PC-3 (cell line): ENCODE measurements around the gene AOPEP. TPM values are rescaled to one million over a fixed set of nuclear protein-coding genes. Genes with fewer than 3 reads are reported as not detected.

Experiments
- ATAC-seq: fragments of 200-7000 bp; cut with Tn5 transposase; 2 replicates; pipeline ENCODE4 v1.9.1; 2020; ENCODE audit warnings: mild to moderate bottlenecking, moderate library complexity
- BruUV-seq: library from RNA; stranded (reverse); fragments of 400-500 nt; replicated peaks from 2 replicates; lab custom pipeline; 2021; lab: Mats Ljungman, UMichigan
- CTCF ChIA-PET: fragments of 300-600 bp; sonication (Branson Sonifier 250); formaldehyde crosslinking; loops from one replicate; lab custom pipeline; 2022; ENCODE audit warnings: antibody characterized with exemption; lab: Charles Lee
- POLR2A ChIA-PET: fragments of 300-600 bp; sonication (Branson Sonifier 250); formaldehyde crosslinking; loops from one replicate; lab custom pipeline; 2022; ENCODE audit warnings: antibody characterized with exemption; ENCODE audit not compliant: unreplicated experiment; lab: Charles Lee
- DNase-seq: peaks from one replicate; pipeline ENCODE4 v3.0.0-alpha.2; 2015
- H2AFZ ChIP-seq: fragments of 300-600 bp; sonication (generic); 2 replicates; pipeline ENCODE4 v1.6.0; 2016; ENCODE audit warnings: antibody characterized with exemption, low read length
- H3F3A ChIP-seq: fragments of 300-600 bp; sonication (generic); one replicate; pipeline ENCODE4 v1.6.0; 2017; ENCODE audit warnings: antibody characterized with exemption, low read length, control low read depth, mild to moderate bottlenecking; ENCODE audit not compliant: unreplicated experiment
- H3K27ac ChIP-seq: fragments of 300-600 bp; sonication (generic); 2 replicates; pipeline ENCODE4 v1.5.1; 2016; ENCODE audit warnings: mild to moderate bottlenecking, low read length
- H3K27me3 ChIP-seq: fragments of 300-600 bp; sonication (generic); 2 replicates; pipeline ENCODE4 v1.6.1; 2016; ENCODE audit warnings: low read length, mixed read lengths
- H3K36me3 ChIP-seq: fragments of 300-600 bp; sonication (generic); 2 replicates; pipeline ENCODE4 v1.6.1; 2016; ENCODE audit warnings: low read depth, mixed run types, low read length, mixed read lengths
- H3K4me1 ChIP-seq: fragments of 300-600 bp; sonication (generic); 2 replicates; pipeline ENCODE4 v1.5.1; 2016; ENCODE audit warnings: low read length; ENCODE audit not compliant: insufficient read depth
- H3K4me2 ChIP-seq: fragments of 300-600 bp; sonication (generic); 2 replicates; pipeline ENCODE4 v1.6.0; 2016; ENCODE audit warnings: low read length
- H3K4me3 ChIP-seq: fragments of 300-600 bp; sonication (generic); 2 replicates; pipeline ENCODE4 v1.5.1; 2016; ENCODE audit warnings: mild to moderate bottlenecking, low read length, mixed read lengths
- H3K79me2 ChIP-seq: fragments of 300-600 bp; sonication (generic); 2 replicates; pipeline ENCODE4 v1.6.1; 2017; ENCODE audit warnings: low read length, mixed read lengths
- H3K9ac ChIP-seq: fragments of 300-600 bp; sonication (generic); 2 replicates; pipeline ENCODE4 v1.6.0; 2016; ENCODE audit warnings: mild to moderate bottlenecking, low read length
- H3K9me2 ChIP-seq: fragments of 300-600 bp; sonication (generic); replicated peaks from 2 replicates; pipeline ENCODE4 v1.6.1; 2016; ENCODE audit warnings: mixed run types, low read length, mixed read lengths
- H3K9me3 ChIP-seq: fragments of 300-600 bp; sonication (generic); 2 replicates; pipeline ENCODE4 v1.6.1; 2016; ENCODE audit warnings: low read length, mixed read lengths
- H4K20me1 ChIP-seq: fragments of 300-600 bp; sonication (generic); 2 replicates; pipeline ENCODE4 v1.6.1; 2016; ENCODE audit warnings: low read length, mixed read lengths
- EZH2 ChIP-seq: fragments of 300-600 bp; sonication (generic); IDR thresholded peaks from one replicate; pipeline ENCODE4 v1.6.1; 2017; ENCODE audit warnings: antibody characterized with exemption, mild to moderate bottlenecking, low read length; ENCODE audit not compliant: unreplicated experiment
- EZH2phosphoT487 ChIP-seq: fragments of 300-600 bp; sonication (generic); IDR thresholded peaks from 2 replicates; pipeline ENCODE4 v1.6.1; 2018; ENCODE audit warnings: mild to moderate bottlenecking, antibody characterized with exemption, low read length, borderline replicate concordance
- intact Hi-C: fragments of 100-400 bp; cut with micrococcal nuclease; formaldehyde crosslinking; loops from 2 replicates; pipeline ENCODE4 v1.9.0; 2023
- total RNA-seq: library from RNA; depleted of rRNA; stranded (reverse); fragments of >200 nt; gene quantifications from 2 replicates; pipeline ENCODE4 v1.2.3, GENCODE V29; 2014
- TF ChIP-seq, protein P1 (sequence below): fragments of 300-600 bp; sonication (generic); conservative IDR thresholded peaks from 2 replicates; pipeline ENCODE4 v1.5.1; 2017; ENCODE audit warnings: antibody characterized with exemption, low read depth, mild to moderate bottlenecking, low read length

AOPEP gene
- total RNA-seq, 1 experiment from 2014 or later = 23.1 TPM

DNA sequence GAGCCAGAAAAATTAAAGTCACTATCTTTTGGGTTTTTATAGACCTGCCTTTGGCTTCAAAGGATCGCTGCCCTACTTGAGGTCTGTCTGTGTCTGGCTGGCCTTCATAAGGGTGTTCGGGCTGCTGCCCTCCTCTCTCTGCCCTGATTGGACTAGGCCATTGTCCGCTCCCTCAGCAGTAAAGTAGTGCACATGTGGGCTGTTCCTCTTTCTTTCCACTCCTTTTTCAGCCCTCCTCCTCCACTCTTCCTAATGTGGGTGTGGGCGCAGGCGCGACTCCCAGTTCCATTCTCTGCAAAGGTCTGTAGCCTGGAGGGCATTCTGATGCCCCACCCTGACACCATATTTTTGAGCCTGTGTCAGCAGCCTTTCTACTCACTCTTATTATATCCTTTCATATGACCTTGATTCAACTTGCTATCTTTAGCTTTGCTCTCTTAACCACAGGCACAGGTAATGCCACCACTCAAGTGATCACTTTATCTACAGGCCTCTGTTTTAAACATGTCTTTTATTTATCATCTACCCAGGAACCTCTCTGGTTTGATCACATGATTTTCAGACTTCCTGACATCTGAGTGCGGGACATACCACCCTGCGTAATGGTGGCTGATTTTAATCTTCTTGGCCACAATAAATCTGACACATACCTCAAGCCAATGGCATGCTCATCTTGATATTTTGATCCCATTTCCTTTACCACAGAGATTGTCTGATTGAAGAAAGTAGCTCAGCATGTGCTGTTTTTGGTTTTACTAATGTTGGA lies 144.5 kb downstream of the AOPEP start:
- Histone ChIP-seq H3K27ac (peak overlapping the region; percentile 99), H3F3A (peaks cover 8% of the 10 kb centered on the region), H2AFZ (no peak overlapping the region), H3K36me3 (no peaks in the 10 kb centered on the region), H3K4me1 (peaks cover 76% of the 10 kb centered on the region), H3K4me2 (peak overlapping the region; percentile 35), H4K20me1 (no peaks in the 10 kb centered on the region), H3K27me3 (no peaks in the 10 kb centered on the region), H3K9me2 (no peaks in the 10 kb centered on the region), H3K9ac (peak overlapping the region; percentile 40), H3K9me3 (no peaks in the 10 kb centered on the region), H3K79me2 (no peaks in the 10 kb centered on the region), H3K4me3 (no peak overlapping the region)
- TF ChIP-seq, protein P1, sequence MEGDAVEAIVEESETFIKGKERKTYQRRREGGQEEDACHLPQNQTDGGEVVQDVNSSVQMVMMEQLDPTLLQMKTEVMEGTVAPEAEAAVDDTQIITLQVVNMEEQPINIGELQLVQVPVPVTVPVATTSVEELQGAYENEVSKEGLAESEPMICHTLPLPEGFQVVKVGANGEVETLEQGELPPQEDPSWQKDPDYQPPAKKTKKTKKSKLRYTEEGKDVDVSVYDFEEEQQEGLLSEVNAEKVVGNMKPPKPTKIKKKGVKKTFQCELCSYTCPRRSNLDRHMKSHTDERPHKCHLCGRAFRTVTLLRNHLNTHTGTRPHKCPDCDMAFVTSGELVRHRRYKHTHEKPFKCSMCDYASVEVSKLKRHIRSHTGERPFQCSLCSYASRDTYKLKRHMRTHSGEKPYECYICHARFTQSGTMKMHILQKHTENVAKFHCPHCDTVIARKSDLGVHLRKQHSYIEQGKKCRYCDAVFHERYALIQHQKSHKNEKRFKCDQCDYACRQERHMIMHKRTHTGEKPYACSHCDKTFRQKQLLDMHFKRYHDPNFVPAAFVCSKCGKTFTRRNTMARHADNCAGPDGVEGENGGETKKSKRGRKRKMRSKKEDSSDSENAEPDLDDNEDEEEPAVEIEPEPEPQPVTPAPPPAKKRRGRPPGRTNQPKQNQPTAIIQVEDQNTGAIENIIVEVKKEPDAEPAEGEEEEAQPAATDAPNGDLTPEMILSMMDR = no peak
- TF ChIP-seq EZH2phosphoT487 (no peak), EZH2 (no peak)
- DNase-seq (peak; percentile 68), ATAC-seq (peak; percentile 6)
- intact Hi-C loops = no loop called here
- BruUV-seq = no TSS peak
- CTCF ChIA-PET = no interaction called here
- POLR2A ChIA-PET = no interaction called here

- Histone ChIP-seq H3K9me3 (no peaks in the 10 kb centered on the region), H2AFZ (no peak overlapping the region), H3K4me3 (no peak overlapping the region), H3K79me2 (no peaks in the 10 kb centered on the region), H3K36me3 (no peaks in the 10 kb centered on the region), H3K9me2 (no peaks in the 10 kb centered on the region), H4K20me1 (no peaks in the 10 kb centered on the region), H3K27me3 (no peaks in the 10 kb centered on the region), H3K27ac (peak overlapping the region; percentile 99), H3K4me1 (peaks cover 63% of the 10 kb centered on the region), H3K4me2 (no peak overlapping the region), H3K9ac (no peak overlapping the region), H3F3A (peaks cover 8% of the 10 kb centered on the region)
- BruUV-seq = no TSS peak
- no peak for ATAC-seq
- DNase-seq = no peak
- ChIA-PET POLR2A (no interaction called here), CTCF (no interaction called here)
- TF ChIP-seq EZH2phosphoT487 = no peak
- intact Hi-C loops = no loop called here
These were observed 145.8 kb downstream of the AOPEP start for GRCh38 chr9:94872083-94872833.

- Histone ChIP-seq H3K4me1 (peaks cover 58% of the 10 kb centered on the region), H2AFZ (no peak overlapping the region), H3F3A (peaks cover 4% of the 10 kb centered on the region), H3K9ac (no peak overlapping the region), H3K27ac (peak overlapping the region; percentile 12; the same call in 1 of the 2 replicates), H3K4me3 (no peak overlapping the region), H4K20me1 (no peaks in the 10 kb centered on the region), H3K4me2 (no peak overlapping the region), H3K36me3 (no peaks in the 10 kb centered on the region), H3K27me3 (no peaks in the 10 kb centered on the region), H3K9me3 (no peaks in the 10 kb centered on the region), H3K9me2 (no peaks in the 10 kb centered on the region), H3K79me2 (no peaks in the 10 kb centered on the region)
- ChIA-PET POLR2A (no interaction called here), CTCF (no interaction called here)
- BruUV-seq = no TSS peak
- DNase-seq (no peak), ATAC-seq (no peak)
- TF ChIP-seq EZH2 (no peak), EZH2phosphoT487 (no peak)
- TF ChIP-seq, protein P1 = no peak
- intact Hi-C loops = no loop called here
These were observed 146.5 kb downstream of the AOPEP start for GRCh38 chr9:94872891-94873511.
